ENCODE data around the gene DENR. TPM values are rescaled to one million over a fixed set of nuclear protein-coding genes. Genes with fewer than 3 reads are reported as not detected.

DENR gene
- total and polyA plus RNA-seq, 2 of the 8 experiments (the other 6 are each of a cell fraction or from before 2014, with no cell fraction given), result 26.9 to 84.0 TPM

DNA sequence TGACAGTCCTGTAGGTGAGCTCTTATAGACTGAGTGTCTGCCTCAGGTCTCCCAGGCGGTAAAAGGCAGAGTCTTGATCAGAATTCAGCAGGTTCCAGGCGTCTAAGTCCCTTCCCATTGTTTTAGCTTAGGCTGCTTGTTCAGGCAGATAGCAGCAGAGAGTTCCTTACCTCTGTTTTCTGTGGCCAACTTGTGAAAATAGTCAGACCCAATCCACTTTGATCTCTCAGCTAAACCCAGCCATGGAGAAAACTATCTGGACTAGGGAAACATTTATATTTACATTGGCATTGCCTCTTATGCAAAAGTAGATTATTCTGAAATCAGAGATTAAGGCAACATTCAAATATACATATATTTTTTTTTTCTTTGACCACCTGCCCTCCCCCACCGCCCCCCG is 43.2 kb downstream of the DENR start:
- Histone ChIP-seq H3K27ac (ENCODE audit: low read depth, low read length) (no peak overlapping the region), H2BK120ac (replicated peaks; ENCODE audit: low read depth, low read length) (no peak overlapping the region), H3K36me3 (ENCODE audit: control insufficient read depth in 2 of 4, insufficient read depth in 4 of 4, low read length in 3 of 4) (no peaks in the 10 kb centered on the region), H3K4ac (replicated peaks; ENCODE audit: insufficient read length, low read depth, low read length) (no peak overlapping the region), H3K18ac (ENCODE audit: extremely low read depth, low read length) (no peak overlapping the region), H3K9me3 (ENCODE audit: insufficient read depth in 2 of 2, low read depth in 1 of 2, low read length in 1 of 2) (no peaks in the 10 kb centered on the region), H3K23me2 (ENCODE audit: low read depth, low read length) (no peaks in the 10 kb centered on the region), H3K4me3 (ENCODE audit: extremely low read depth in 1 of 4, insufficient read depth in 2 of 4, low read depth in 3 of 4, low read length in 4 of 4) (no peak overlapping the region), H3K14ac (ENCODE audit: insufficient read length) (no peak overlapping the region), H3K4me2 (ENCODE audit: insufficient read depth in 1 of 2, low read depth in 2 of 2, low read length in 2 of 2) (no peak overlapping the region), H2BK5ac (ENCODE audit: low read depth, low read length) (no peak overlapping the region), H2AFZ (ENCODE audit: low read length) (no peak overlapping the region), H4K5ac (ENCODE audit: insufficient read length, low read depth, low read length) (no peak overlapping the region), H3K56ac (replicated peaks; ENCODE audit: insufficient read length, low read depth, low read length) (no peak overlapping the region), H4K20me1 (replicated peaks in 1 of 2; ENCODE audit: control insufficient read depth in 1 of 2, insufficient read depth in 2 of 2, low read length in 2 of 2) (no peaks in the 10 kb centered on the region), H3K23ac (ENCODE audit: insufficient read length) (no peak overlapping the region), H2BK12ac (ENCODE audit: low read depth, low read length) (no peak overlapping the region), H3K9ac (replicated peaks in 1 of 4; ENCODE audit: extremely low read depth in 1 of 4, low read depth in 3 of 4, low read length in 3 of 4) (no peak overlapping the region), H2BK20ac (ENCODE audit: low read length) (no peak overlapping the region), H4K91ac (replicated peaks; ENCODE audit: insufficient read length, low read length) (no peak overlapping the region), H3K27me3 (replicated peaks in 1 of 4; ENCODE audit: control insufficient read depth in 3 of 4, extremely low read depth in 1 of 4, insufficient read depth in 3 of 4, low read length in 3 of 4) (no peaks in the 10 kb centered on the region), H3K79me1 (ENCODE audit: low read depth, low read length) (no peaks in the 10 kb centered on the region), H3K79me2 (ENCODE audit: control insufficient read depth in 1 of 2, insufficient read depth in 2 of 2, low read length in 2 of 2) (no peaks in the 10 kb centered on the region), H2BK15ac (ENCODE audit: low read length) (no peak overlapping the region), H3K4me1 (replicated peaks in 1 of 4; ENCODE audit: control insufficient read depth in 3 of 4, insufficient read depth in 4 of 4, low read length in 3 of 4) (no peaks in the 10 kb centered on the region), H2AK5ac (ENCODE audit: low read depth, low read length) (no peak overlapping the region), H4K8ac (ENCODE audit: extremely low read depth, insufficient read depth, low read length) (no peak overlapping the region)
- no peak for DNase-seq (ENCODE audit: low read depth in 1 of 2, low spot score in 2 of 2)
- WGBS, 2 experiments (ENCODE audit: extremely low coverage in 1 of 2, insufficient coverage in 1 of 2, insufficient read length in 1 of 2, insufficient replicate concordance in 2 of 2, low coverage in 1 of 2, low lambda C conversion rate in 2 of 2, missing lambda C conversion rate in 1 of 2), result 82% methylated on average over 4 of the region's 4 CpGs; no CpG with 5 or more reads in 1 of the 2 experiments
- POLR2A ChIA-PET (ENCODE audit: partially characterized antibody), result no interaction called here
- CTCF ChIA-PET (ENCODE audit: partially characterized antibody), result interaction anchor here (0.8 to 4.2 kb wide), 7 partner anchors 13 to 159 kb away, joined by 3 to 35 read pairs (median 5); partner anchors contain the start of genes CCDC62 and HIP1R
- FAIRE-seq, result no peak
- no peak for TF ChIP-seq RFX5 (IDR thresholded peaks at IDR 0.05; ENCODE audit: borderline replicate concordance, low read depth, low read length)
- no peak for TF ChIP-seq HDAC6 (IDR thresholded peaks at IDR 0.05; ENCODE audit: low read depth, low read length)
- TF ChIP-seq ASH2L (IDR thresholded peaks at IDR 0.05; ENCODE audit: low read length), result no peak
- no peak for TF ChIP-seq JUND (IDR thresholded peaks at IDR 0.05; ENCODE audit: low read length)
- TF ChIP-seq SAP30 (IDR thresholded peaks at IDR 0.05; ENCODE audit: insufficient read depth, insufficient replicate concordance, low read length), result no peak
- no peak for TF ChIP-seq CTBP2 (IDR thresholded peaks at IDR 0.05; ENCODE audit: borderline replicate concordance, insufficient read depth, insufficient read length, low read length)
- no peak for TF ChIP-seq SP2 (IDR thresholded peaks at IDR 0.05; ENCODE audit: low read length)
- TF ChIP-seq TEAD4 (IDR thresholded peaks at IDR 0.05; ENCODE audit: low read depth, low read length), result no peak
- TF ChIP-seq, protein P1, sequence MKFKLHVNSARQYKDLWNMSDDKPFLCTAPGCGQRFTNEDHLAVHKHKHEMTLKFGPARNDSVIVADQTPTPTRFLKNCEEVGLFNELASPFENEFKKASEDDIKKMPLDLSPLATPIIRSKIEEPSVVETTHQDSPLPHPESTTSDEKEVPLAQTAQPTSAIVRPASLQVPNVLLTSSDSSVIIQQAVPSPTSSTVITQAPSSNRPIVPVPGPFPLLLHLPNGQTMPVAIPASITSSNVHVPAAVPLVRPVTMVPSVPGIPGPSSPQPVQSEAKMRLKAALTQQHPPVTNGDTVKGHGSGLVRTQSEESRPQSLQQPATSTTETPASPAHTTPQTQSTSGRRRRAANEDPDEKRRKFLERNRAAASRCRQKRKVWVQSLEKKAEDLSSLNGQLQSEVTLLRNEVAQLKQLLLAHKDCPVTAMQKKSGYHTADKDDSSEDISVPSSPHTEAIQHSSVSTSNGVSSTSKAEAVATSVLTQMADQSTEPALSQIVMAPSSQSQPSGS (IDR thresholded peaks at IDR 0.05; ENCODE audit: low read length), result no peak
- TF ChIP-seq, protein P2, sequence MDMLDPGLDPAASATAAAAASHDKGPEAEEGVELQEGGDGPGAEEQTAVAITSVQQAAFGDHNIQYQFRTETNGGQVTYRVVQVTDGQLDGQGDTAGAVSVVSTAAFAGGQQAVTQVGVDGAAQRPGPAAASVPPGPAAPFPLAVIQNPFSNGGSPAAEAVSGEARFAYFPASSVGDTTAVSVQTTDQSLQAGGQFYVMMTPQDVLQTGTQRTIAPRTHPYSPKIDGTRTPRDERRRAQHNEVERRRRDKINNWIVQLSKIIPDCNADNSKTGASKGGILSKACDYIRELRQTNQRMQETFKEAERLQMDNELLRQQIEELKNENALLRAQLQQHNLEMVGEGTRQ (IDR thresholded peaks at IDR 0.05; ENCODE audit: low read length), result no peak
- no peak for TF ChIP-seq CHD1 (IDR thresholded peaks at IDR 0.05; ENCODE audit: low read depth, low read length)
- TF ChIP-seq POLR2AphosphoS5 (IDR thresholded peaks at IDR 0.05; ENCODE audit: low read depth, low read length), result no peak

Data from H1 (cell line).